UCSD-AML1 (cell line): ENCODE measurements around the gene DZIP1.
"Not testable (repeated sequence)": the region's sequence is repeated elsewhere in the genome, so short reads cannot be mapped to it uniquely, and the experiment has no call there.

Experiments used
- DNase-seq: peaks from one replicate; lab custom pipeline; 2025; ENCODE audit not compliant: unreplicated experiment; lab: John Stamatoyannopoulos, UW

The DZIP1 gene

DNA sequence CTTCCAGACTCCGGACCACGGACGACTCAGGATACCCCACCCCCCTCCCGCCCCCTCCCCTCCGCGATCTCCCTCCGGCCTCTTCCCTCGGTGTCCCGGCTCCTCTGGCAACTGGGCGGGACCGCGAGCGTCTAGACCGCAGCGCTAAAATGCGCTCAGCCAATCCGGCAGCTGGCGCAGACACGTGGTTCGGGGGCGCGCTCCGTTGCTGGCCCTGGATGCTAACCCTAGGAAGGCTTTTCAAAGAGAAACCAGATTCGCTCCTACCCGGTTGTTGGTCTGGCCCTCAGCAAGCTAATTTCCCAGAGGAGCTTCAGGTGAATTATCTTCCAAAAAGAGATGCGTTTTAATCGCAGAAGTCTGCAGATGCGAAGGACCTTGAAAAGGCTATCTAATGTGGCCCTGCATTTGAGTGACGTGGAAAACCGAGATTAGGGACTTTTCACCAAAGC, at the start of gene DZIP1:
Gene DZIP1, minus strand, starts transcription at position 106 of the 452 bp plus-strand sequence. CDS start 2,677 bp downstream, outside the sequence.
- peak; percentile 76 for DNase-seq

GRCh38 chr13:95690986-95691385, 46.5 kb upstream of the DZIP1 start:
- not testable (repeated sequence) for DNase-seq

DNA sequence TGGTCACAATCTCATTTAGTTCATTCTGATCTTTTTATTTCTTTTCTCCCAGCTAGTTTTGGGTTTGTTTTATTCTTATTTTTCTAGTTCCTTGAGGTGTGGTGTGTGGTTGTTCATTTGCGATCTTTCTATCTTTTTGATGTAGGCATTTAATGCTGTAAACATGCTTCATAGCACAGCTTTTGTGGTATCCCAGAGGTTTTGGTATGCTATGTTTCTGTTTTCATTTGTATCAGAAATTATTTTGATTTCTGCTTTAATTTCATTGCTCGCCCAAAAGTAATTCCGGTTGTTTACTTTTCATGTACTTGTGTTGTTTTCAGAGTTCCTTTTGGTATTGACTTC, 45.0 kb upstream of the DZIP1 start:
- DNase-seq = no peak

GRCh38 chr13:95684960-95685359, 40.5 kb upstream of the DZIP1 start:
- DNase-seq = not testable (repeated sequence)

- DNase-seq = no peak
These were observed 39.9 kb upstream of the DZIP1 start for GRCh38 chr13:95684418-95684817.

DNA sequence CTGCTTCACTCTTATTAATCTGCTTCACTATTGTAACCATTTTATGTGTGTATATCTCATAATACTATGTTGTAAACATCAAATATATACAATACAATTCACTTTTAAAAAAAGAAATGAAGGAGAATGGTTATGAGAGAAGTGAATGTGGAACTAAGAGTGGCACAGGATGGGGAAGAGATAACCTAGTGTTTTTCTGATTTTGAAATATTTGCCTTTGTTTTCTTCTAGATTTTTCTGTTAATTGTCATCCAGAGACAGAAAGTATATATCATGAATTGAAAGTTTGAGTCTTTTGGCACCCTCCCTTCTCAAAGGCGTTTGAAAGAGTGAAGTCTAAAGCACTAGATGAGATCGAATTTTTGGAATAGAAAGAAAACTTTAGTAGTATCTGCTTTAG, 35.2 kb upstream of the DZIP1 start:
- no peak for DNase-seq

- DNase-seq = no peak
These were observed 34.5 kb upstream of the DZIP1 start for GRCh38 chr13:95678967-95679366.

DNA sequence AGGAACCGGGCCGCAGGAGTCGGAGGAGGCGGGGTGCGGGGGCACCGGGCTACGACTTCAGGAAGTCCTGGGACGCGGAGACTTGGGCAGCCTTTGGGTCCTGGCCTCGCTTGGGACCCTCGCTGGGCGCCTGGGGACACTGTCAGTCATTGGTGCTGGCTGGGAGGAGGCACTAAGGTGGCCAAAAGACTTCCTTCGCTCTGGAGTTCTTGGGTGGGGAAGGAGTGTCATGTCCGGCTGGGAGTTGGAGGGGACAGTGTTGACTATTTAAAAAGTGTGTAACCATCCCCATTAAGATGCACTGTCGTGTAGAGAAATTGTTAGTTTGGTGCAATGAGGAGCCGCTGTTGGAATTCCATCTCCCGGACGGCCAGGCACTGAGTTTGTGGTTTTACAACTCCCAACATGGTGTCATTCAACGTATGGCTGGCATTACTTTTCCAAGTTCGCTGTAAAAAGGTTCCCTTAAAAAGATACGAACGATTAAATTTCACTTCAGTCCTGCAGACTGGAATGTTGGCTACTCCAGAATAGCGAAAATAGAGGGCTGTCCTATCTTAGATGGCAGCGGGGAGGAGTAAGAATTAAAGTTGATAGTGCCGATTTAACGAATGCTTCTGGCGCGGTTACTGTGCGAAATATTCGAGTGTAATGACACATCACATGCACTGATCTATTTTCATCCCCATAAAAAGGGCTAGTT, 33.2 kb upstream of the DZIP1 start:
- DNase-seq = no peak

GRCh38 chr13:95676762-95677563, 32.5 kb upstream of the DZIP1 start, which contains the start of gene DNAJC3:
DNAJC3 (plus strand) TSS chr13:95677139; CDS start chr13:95677256, 117 bp downstream.
- peak; percentile 99 for DNase-seq

GRCh38 chr13:95676105-95676761, 31.7 kb upstream of the DZIP1 start:
- DNase-seq = peak; percentile 58

DNA sequence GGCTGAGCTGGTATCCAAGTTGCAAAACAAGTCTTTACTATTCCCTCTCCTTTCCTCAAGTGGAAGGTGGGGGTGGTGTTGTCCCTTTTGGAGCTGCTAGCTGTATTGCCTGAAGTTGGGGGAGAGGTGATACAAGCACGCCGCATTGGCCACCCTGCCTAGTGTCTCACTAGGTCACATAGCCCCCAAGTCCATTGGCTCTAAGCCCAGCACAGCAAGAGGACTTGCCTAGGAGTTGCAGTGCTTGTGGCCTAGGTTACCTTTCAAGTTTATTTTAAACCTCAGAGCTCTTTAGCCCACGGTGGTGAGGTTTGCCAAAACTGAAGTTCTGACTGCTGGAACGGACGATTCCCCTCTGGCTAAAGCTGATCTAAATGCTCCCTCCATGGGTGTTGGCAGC, 27.1 kb upstream of the DZIP1 start:
- no peak for DNase-seq

GRCh38 chr13:95667235-95667634, 22.7 kb upstream of the DZIP1 start:
- DNase-seq = not testable (repeated sequence)

DNA sequence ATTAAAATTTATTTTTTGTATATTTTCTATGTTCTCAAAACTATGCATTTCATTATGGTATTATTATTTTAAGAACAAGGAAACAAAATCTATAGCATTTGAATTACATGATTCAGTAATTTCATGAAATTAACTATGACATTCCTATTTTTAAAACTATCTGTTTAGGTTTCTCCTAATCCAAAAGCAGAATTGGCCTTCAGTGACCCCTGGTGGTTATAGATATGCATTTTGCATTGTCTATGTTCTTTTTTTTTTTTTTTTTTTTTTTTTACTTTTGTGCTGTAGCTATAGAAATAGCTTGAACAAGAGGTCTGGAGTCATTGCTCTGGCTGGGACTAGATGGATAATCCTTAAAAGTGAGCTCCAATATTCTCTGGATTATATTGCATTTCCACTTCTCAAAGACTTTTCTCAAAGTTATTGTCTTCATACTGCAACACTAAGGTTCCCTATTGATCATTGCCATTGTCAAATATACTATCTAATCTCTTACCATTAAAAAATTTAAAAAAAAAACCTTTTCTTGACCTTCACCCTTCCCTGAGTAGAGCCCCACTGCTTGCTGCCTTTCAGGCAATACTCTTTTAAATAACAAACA, 16.6 kb upstream of the DZIP1 start:
- no peak for DNase-seq

GRCh38 chr13:95659500-95659899, 15.0 kb upstream of the DZIP1 start:
- no peak for DNase-seq

DNA sequence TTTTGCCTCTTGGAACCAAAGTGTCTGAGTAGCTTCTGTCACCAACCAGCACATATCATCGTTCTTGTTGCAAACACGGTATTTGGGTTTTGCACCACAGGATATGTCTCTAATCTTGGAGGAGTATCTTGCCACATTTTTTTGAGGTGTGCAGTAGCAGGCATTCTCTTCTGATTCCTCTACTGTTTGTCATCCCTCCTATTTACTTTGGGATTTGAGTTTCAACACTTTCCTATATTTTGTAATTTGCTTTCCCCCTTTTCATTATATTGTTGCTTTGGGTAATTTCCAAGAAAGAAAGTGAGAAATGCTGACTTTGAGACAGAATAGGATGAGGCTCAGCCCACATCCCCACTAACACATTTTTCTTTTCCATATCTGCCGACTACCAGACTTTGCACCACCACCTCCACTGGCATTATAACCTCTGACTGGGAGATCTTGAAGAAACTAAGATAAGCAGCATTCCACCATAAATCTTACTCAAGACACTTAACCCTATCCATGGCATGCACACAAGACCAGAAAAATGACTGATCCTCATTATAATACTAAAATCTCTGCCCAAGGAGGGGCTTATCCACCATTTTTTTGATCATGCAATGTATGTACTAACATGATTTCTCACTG, 12.0 kb upstream of the DZIP1 start:
- no peak for DNase-seq

DNA sequence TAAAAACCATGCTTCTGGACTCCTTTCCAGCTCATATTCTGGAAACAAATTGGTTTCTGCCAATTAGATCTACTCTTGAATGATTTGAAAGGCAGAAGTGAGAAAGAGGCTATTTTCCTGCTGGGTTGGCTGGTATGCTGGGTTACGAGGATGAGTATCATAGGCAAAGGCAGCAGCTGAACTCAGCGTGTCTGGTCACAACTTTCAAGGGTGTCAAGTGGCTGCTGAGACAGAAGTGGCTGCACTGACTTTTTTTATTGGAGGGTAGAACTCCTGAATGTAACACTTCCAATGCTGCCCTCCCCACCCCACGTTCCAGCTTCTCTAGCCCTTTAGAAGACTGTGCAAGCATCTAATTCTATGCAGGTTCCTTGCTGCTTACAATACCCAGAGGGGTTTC, 8.3 kb upstream of the DZIP1 start:
- no peak for DNase-seq

GRCh38 chr13:95652244-95652764, 7.8 kb upstream of the DZIP1 start:
- no peak for DNase-seq

DNA sequence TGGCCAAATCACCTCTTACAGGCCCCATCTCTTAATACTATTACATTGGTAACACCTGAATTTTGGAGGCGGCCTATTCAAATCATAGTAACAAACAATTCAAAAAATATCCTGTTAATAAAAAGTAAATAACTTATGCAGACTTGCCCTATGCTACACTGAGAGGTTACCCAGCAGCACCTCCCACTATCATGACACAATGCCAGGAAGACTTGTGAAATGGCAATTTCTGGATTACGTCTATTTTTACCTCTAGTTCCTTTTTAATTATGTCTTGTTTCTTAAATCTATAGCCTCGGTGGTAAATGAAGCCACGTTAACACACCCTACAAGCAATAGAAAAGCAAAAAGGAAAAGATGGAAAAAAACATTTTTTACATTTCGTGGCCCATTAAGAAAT, 6.2 kb upstream of the DZIP1 start:
- DNase-seq = no peak

DNA sequence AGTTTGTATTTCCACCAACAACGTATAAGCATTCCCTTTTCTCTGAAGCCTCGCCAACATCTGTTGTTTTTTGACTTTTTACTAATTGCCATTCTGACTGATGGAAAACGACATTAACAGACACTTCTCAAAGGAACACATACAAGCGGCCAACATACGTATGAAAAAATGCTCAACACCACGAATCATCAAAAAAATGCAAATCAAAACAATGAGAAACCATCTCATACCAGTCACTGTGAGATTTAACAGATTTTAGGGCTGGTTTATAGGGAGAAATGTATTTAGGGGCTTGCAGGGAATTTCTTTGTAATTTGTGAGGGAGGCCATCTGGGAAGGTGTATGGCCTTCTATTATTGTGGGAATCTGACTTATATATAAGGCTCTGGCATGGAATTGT, 2.8 kb upstream of the DZIP1 start:
- DNase-seq = no peak

GRCh38 chr13:95643936-95644598, 439 bp downstream of the DZIP1 start:
- peak; percentile 50 for DNase-seq
